ENCODE measurements around the gene PSMD3.
A peak's percentile ranks its signal among the peaks of the same experiment; 100 is the strongest.

Gene PSMD3

GRCh38 chr17:39973496-39973895 is 7.1 kb upstream of the PSMD3 start:
- Histone ChIP-seq H3K9ac (ENCODE audit: low read depth in 1 of 2, low read length in 2 of 2) (no peak overlapping the region), H3K4me3 (ENCODE audit: low read depth in 1 of 2, low read length in 2 of 2) (no peak overlapping the region), H3K27me3 (ENCODE audit: control insufficient read depth in 1 of 2, insufficient read depth in 2 of 2, low read length in 2 of 2) (no peaks in the 10 kb centered on the region), H3K9me3 (ENCODE audit: control insufficient read depth in 1 of 2, low read length in 2 of 2) (no peaks in the 10 kb centered on the region), H3K27ac (ENCODE audit: low read depth, low read length) (no peak overlapping the region), H3K4me1 (ENCODE audit: control insufficient read depth in 1 of 2, insufficient read depth in 2 of 2, low read length in 2 of 2) (peaks cover 13 to 17% of the 10 kb centered on the region in 2 donors), H3K36me3 (ENCODE audit: control insufficient read depth in 1 of 2, insufficient read depth in 2 of 2, low read length in 2 of 2) (no peaks in the 10 kb centered on the region)

- H3K4me3 ChIP-seq (ENCODE audit: low read depth in 1 of 2, low read length in 2 of 2): no peak overlapping the region
- H3K27me3 ChIP-seq (ENCODE audit: control insufficient read depth in 1 of 2, insufficient read depth in 2 of 2, low read length in 2 of 2): no peaks in the 10 kb centered on the region
- H3K9me3 ChIP-seq (ENCODE audit: control insufficient read depth in 1 of 2, low read length in 2 of 2): no peaks in the 10 kb centered on the region
- no peak overlapping the region for H3K9ac ChIP-seq (ENCODE audit: low read depth in 1 of 2, low read length in 2 of 2)
- H3K4me1 ChIP-seq (ENCODE audit: control insufficient read depth in 1 of 2, insufficient read depth in 2 of 2, low read length in 2 of 2): peaks cover 10 to 13% of the 10 kb centered on the region in 2 donors
- no peak overlapping the region for H3K27ac ChIP-seq (ENCODE audit: low read depth, low read length)
- no peaks in the 10 kb centered on the region for H3K36me3 ChIP-seq (ENCODE audit: control insufficient read depth in 1 of 2, insufficient read depth in 2 of 2, low read length in 2 of 2)
These were observed 6.2 kb upstream of the PSMD3 start for GRCh38 chr17:39974433-39974832.

- H3K27ac ChIP-seq (ENCODE audit: low read depth, low read length): no peak overlapping the region
- H3K9ac ChIP-seq (ENCODE audit: low read depth in 1 of 2, low read length in 2 of 2): no peak overlapping the region
- H3K36me3 ChIP-seq (ENCODE audit: control insufficient read depth in 1 of 2, insufficient read depth in 2 of 2, low read length in 2 of 2): no peaks in the 10 kb centered on the region
These were observed 4.8 kb upstream of the PSMD3 start for GRCh38 chr17:39975801-39976200.

GRCh38 chr17:39979016-39979670 is 1.5 kb upstream of the PSMD3 start:
- Histone ChIP-seq H3K27me3 (ENCODE audit: control insufficient read depth in 1 of 2, insufficient read depth in 2 of 2, low read length in 2 of 2) (no peaks in the 10 kb centered on the region), H3K4me1 (ENCODE audit: control insufficient read depth in 1 of 2, insufficient read depth in 2 of 2, low read length in 2 of 2) (peaks cover 16 to 25% of the 10 kb centered on the region in 2 donors), H3K9me3 (ENCODE audit: control insufficient read depth in 1 of 2, low read length in 2 of 2) (no peaks in the 10 kb centered on the region), H3K9ac (ENCODE audit: low read depth in 1 of 2, low read length in 2 of 2) (peak overlapping the region in 1 of 2 donors; percentile 85), H3K27ac (ENCODE audit: low read depth, low read length) (no peak overlapping the region), H3K4me3 (ENCODE audit: low read depth in 1 of 2, low read length in 2 of 2) (no peak overlapping the region), H3K36me3 (ENCODE audit: control insufficient read depth in 1 of 2, insufficient read depth in 2 of 2, low read length in 2 of 2) (peaks cover 0 to 4% of the 10 kb centered on the region in 2 donors)

More at GRCh38 chr17:39975801-39976200, 4.8 kb upstream of the PSMD3 start:
- Histone ChIP-seq H3K4me3 (ENCODE audit: low read depth in 1 of 2, low read length in 2 of 2) (no peak overlapping the region), H3K27me3 (ENCODE audit: control insufficient read depth in 1 of 2, insufficient read depth in 2 of 2, low read length in 2 of 2) (no peaks in the 10 kb centered on the region), H3K9me3 (ENCODE audit: control insufficient read depth in 1 of 2, low read length in 2 of 2) (no peaks in the 10 kb centered on the region), H3K4me1 (ENCODE audit: control insufficient read depth in 1 of 2, insufficient read depth in 2 of 2, low read length in 2 of 2) (peaks cover 2 to 6% of the 10 kb centered on the region in 2 donors)

- Histone ChIP-seq H3K27ac (ENCODE audit: low read depth, low read length) (peak overlapping the region; percentile 69), H3K9ac (ENCODE audit: low read depth in 1 of 2, low read length in 2 of 2) (peak overlapping the region; percentile 80 to 85), H3K4me1 (ENCODE audit: control insufficient read depth in 1 of 2, insufficient read depth in 2 of 2, low read length in 2 of 2) (peaks cover 16 to 25% of the 10 kb centered on the region in 2 donors), H3K36me3 (ENCODE audit: control insufficient read depth in 1 of 2, insufficient read depth in 2 of 2, low read length in 2 of 2) (peaks cover 0 to 12% of the 10 kb centered on the region in 2 donors), H3K27me3 (ENCODE audit: control insufficient read depth in 1 of 2, insufficient read depth in 2 of 2, low read length in 2 of 2) (no peaks in the 10 kb centered on the region), H3K9me3 (ENCODE audit: control insufficient read depth in 1 of 2, low read length in 2 of 2) (no peaks in the 10 kb centered on the region), H3K4me3 (ENCODE audit: low read depth in 1 of 2, low read length in 2 of 2) (peak overlapping the region; percentile 92 to 98)
These were observed 685 bp upstream of the PSMD3 start for GRCh38 chr17:39979893-39980350.

GRCh38 chr17:39981207-39981741 is 667 bp downstream of the PSMD3 start:
- H3K27ac ChIP-seq (ENCODE audit: low read depth, low read length): peak overlapping the region; percentile 81
- H3K27me3 ChIP-seq (ENCODE audit: control insufficient read depth in 1 of 2, insufficient read depth in 2 of 2, low read length in 2 of 2): no peaks in the 10 kb centered on the region
- no peaks in the 10 kb centered on the region for H3K9me3 ChIP-seq (ENCODE audit: control insufficient read depth in 1 of 2, low read length in 2 of 2)
- H3K36me3 ChIP-seq (ENCODE audit: control insufficient read depth in 1 of 2, insufficient read depth in 2 of 2, low read length in 2 of 2): peaks cover 11 to 25% of the 10 kb centered on the region in 2 donors
- peak overlapping the region; percentile 88 to 96 for H3K9ac ChIP-seq (ENCODE audit: low read depth in 1 of 2, low read length in 2 of 2)
- peaks cover 16 to 25% of the 10 kb centered on the region in 2 donors for H3K4me1 ChIP-seq (ENCODE audit: control insufficient read depth in 1 of 2, insufficient read depth in 2 of 2, low read length in 2 of 2)
- H3K4me3 ChIP-seq (ENCODE audit: low read depth in 1 of 2, low read length in 2 of 2): peak overlapping the region; percentile 92 to 98

GRCh38 chr17:39981766-39982375 is 1.3 kb downstream of the PSMD3 start:
- H3K9me3 ChIP-seq (ENCODE audit: control insufficient read depth in 1 of 2, low read length in 2 of 2): no peaks in the 10 kb centered on the region
- no peaks in the 10 kb centered on the region for H3K27me3 ChIP-seq (ENCODE audit: control insufficient read depth in 1 of 2, insufficient read depth in 2 of 2, low read length in 2 of 2)
- no peak overlapping the region for H3K27ac ChIP-seq (ENCODE audit: low read depth, low read length)
- peak overlapping the region; percentile 92 to 98 for H3K4me3 ChIP-seq (ENCODE audit: low read depth in 1 of 2, low read length in 2 of 2)
- peak overlapping the region; percentile 88 to 96 for H3K9ac ChIP-seq (ENCODE audit: low read depth in 1 of 2, low read length in 2 of 2)
- H3K36me3 ChIP-seq (ENCODE audit: control insufficient read depth in 1 of 2, insufficient read depth in 2 of 2, low read length in 2 of 2): peaks cover 17 to 31% of the 10 kb centered on the region in 2 donors
- H3K4me1 ChIP-seq (ENCODE audit: control insufficient read depth in 1 of 2, insufficient read depth in 2 of 2, low read length in 2 of 2): peaks cover 16 to 25% of the 10 kb centered on the region in 2 donors

- Histone ChIP-seq H3K4me3 (ENCODE audit: low read depth in 1 of 2, low read length in 2 of 2) (no peak overlapping the region), H3K9me3 (ENCODE audit: control insufficient read depth in 1 of 2, low read length in 2 of 2) (no peaks in the 10 kb centered on the region), H3K27ac (ENCODE audit: low read depth, low read length) (no peak overlapping the region), H3K36me3 (ENCODE audit: control insufficient read depth in 1 of 2, insufficient read depth in 2 of 2, low read length in 2 of 2) (peaks cover 64 to 94% of the 10 kb centered on the region in 2 donors), H3K27me3 (ENCODE audit: control insufficient read depth in 1 of 2, insufficient read depth in 2 of 2, low read length in 2 of 2) (no peaks in the 10 kb centered on the region), H3K4me1 (ENCODE audit: control insufficient read depth in 1 of 2, insufficient read depth in 2 of 2, low read length in 2 of 2) (no peaks in the 10 kb centered on the region), H3K9ac (ENCODE audit: low read depth in 1 of 2, low read length in 2 of 2) (no peak overlapping the region)
These were observed 7.7 kb downstream of the PSMD3 start for GRCh38 chr17:39988206-39988810.

- Histone ChIP-seq H3K4me1 (ENCODE audit: control insufficient read depth in 1 of 2, insufficient read depth in 2 of 2, low read length in 2 of 2) (peaks cover 0 to 3% of the 10 kb centered on the region in 2 donors), H3K4me3 (ENCODE audit: low read depth in 1 of 2, low read length in 2 of 2) (no peak overlapping the region), H3K27me3 (ENCODE audit: control insufficient read depth in 1 of 2, insufficient read depth in 2 of 2, low read length in 2 of 2) (no peaks in the 10 kb centered on the region), H3K9ac (ENCODE audit: low read depth in 1 of 2, low read length in 2 of 2) (no peak overlapping the region), H3K36me3 (ENCODE audit: control insufficient read depth in 1 of 2, insufficient read depth in 2 of 2, low read length in 2 of 2) (peaks cover 69 to 79% of the 10 kb centered on the region in 2 donors), H3K9me3 (ENCODE audit: control insufficient read depth in 1 of 2, low read length in 2 of 2) (no peaks in the 10 kb centered on the region), H3K27ac (ENCODE audit: low read depth, low read length) (no peak overlapping the region)
These were observed 13.8 kb downstream of the PSMD3 start for GRCh38 chr17:39994448-39994847.

- Histone ChIP-seq H3K4me1 (ENCODE audit: control insufficient read depth in 1 of 2, insufficient read depth in 2 of 2, low read length in 2 of 2) (peaks cover 0 to 3% of the 10 kb centered on the region in 2 donors), H3K27me3 (ENCODE audit: control insufficient read depth in 1 of 2, insufficient read depth in 2 of 2, low read length in 2 of 2) (no peaks in the 10 kb centered on the region), H3K9ac (ENCODE audit: low read depth in 1 of 2, low read length in 2 of 2) (no peak overlapping the region), H3K36me3 (ENCODE audit: control insufficient read depth in 1 of 2, insufficient read depth in 2 of 2, low read length in 2 of 2) (peaks cover 60 to 69% of the 10 kb centered on the region in 2 donors), H3K4me3 (ENCODE audit: low read depth in 1 of 2, low read length in 2 of 2) (no peak overlapping the region), H3K27ac (ENCODE audit: low read depth, low read length) (no peak overlapping the region), H3K9me3 (ENCODE audit: control insufficient read depth in 1 of 2, low read length in 2 of 2) (no peaks in the 10 kb centered on the region)
These were observed 14.8 kb downstream of the PSMD3 start for GRCh38 chr17:39995438-39995837.
